RWPE2 (cell line): ENCODE results near the gene CDC14A.

Experiments used
- ATAC-seq: fragments of 200-7000 bp; cut with Tn5 transposase; 3 replicates; pipeline ENCODE4 v1.9.1; 2021; ENCODE audit warnings: low read depth
- DNase-seq: peaks from one replicate; pipeline ENCODE4 v3.0.0-alpha.2; 2020; ENCODE audit warnings: low spot score
- H3K27ac ChIP-seq: fragments of 450-650 bp; 2 replicates; pipeline ENCODE4 v1.5.1; 2017; ENCODE audit warnings: mild to moderate bottlenecking; ENCODE audit not compliant: poor library complexity, severe bottlenecking
- H3K27me3 ChIP-seq: fragments of 250-450 bp; sonication (Bioruptor Pico); 2 replicates; pipeline ENCODE4 v1.5.1; 2021; ENCODE audit warnings: mild to moderate bottlenecking, moderate library complexity; ENCODE audit not compliant: insufficient read depth, poor library complexity, severe bottlenecking
- H3K36me3 ChIP-seq: fragments of 250-450 bp; sonication (Bioruptor Pico); 2 replicates; pipeline ENCODE4 v1.5.1; 2020; ENCODE audit warnings: low read depth, mild to moderate bottlenecking, moderate library complexity
- H3K4me1 ChIP-seq: fragments of 250-450 bp; sonication (Bioruptor Pico); 2 replicates; pipeline ENCODE4 v1.5.1; 2021; ENCODE audit warnings: mild to moderate bottlenecking, moderate library complexity; ENCODE audit not compliant: insufficient read depth, poor library complexity, severe bottlenecking
- H3K4me3 ChIP-seq: fragments of 250-450 bp; sonication (Bioruptor Pico); 2 replicates; pipeline ENCODE4 v1.5.1; 2021; ENCODE audit warnings: mild to moderate bottlenecking, moderate library complexity; ENCODE audit not compliant: severe bottlenecking
- H3K9me3 ChIP-seq: fragments of 250-450 bp; sonication (Bioruptor Pico); 2 replicates; pipeline ENCODE4 v1.5.1; 2021; ENCODE audit warnings: mild to moderate bottlenecking, moderate library complexity; ENCODE audit not compliant: severe bottlenecking
- CTCF ChIP-seq: fragments of 450-650 bp; IDR thresholded peaks from one replicate; pipeline ENCODE4 v1.5.1; 2017; ENCODE audit warnings: mild to moderate bottlenecking, moderate library complexity; ENCODE audit not compliant: poor library complexity, severe bottlenecking

CDC14A gene

GRCh38 chr1:100392756-100393155 lies 40.5 kb downstream of the CDC14A start:
- ATAC-seq (no peak), DNase-seq (no peak)
- Histone ChIP-seq H3K9me3 (no peaks in the 10 kb centered on the region), H3K4me3 (no peak overlapping the region), H3K4me1 (no peaks in the 10 kb centered on the region), H3K36me3 (no peaks in the 10 kb centered on the region), H3K27ac (no peak overlapping the region), H3K27me3 (no peaks in the 10 kb centered on the region)
- TF ChIP-seq CTCF, result no peak

- Histone ChIP-seq H3K9me3 (no peaks in the 10 kb centered on the region), H3K36me3 (no peaks in the 10 kb centered on the region), H3K4me3 (no peak overlapping the region), H3K4me1 (no peaks in the 10 kb centered on the region), H3K27me3 (no peaks in the 10 kb centered on the region), H3K27ac (no peak overlapping the region)
- DNase-seq (no peak), ATAC-seq (no peak)
- no peak for TF ChIP-seq CTCF
These were observed 42.0 kb downstream of the CDC14A start for GRCh38 chr1:100394285-100394684.

- no peak for DNase-seq
- Histone ChIP-seq H3K4me1 (no peaks in the 10 kb centered on the region), H3K27me3 (no peaks in the 10 kb centered on the region), H3K9me3 (no peaks in the 10 kb centered on the region), H3K27ac (no peak overlapping the region), H3K36me3 (no peaks in the 10 kb centered on the region), H3K4me3 (no peak overlapping the region)
- ATAC-seq, result no peak
- no peak for TF ChIP-seq CTCF
These were observed 43.6 kb downstream of the CDC14A start for GRCh38 chr1:100395913-100396312.

GRCh38 chr1:100396651-100397050 lies 44.3 kb downstream of the CDC14A start:
- DNase-seq (no peak), ATAC-seq (no peak)
- no peak for TF ChIP-seq CTCF
- Histone ChIP-seq H3K27me3 (no peaks in the 10 kb centered on the region), H3K27ac (no peak overlapping the region), H3K4me1 (no peaks in the 10 kb centered on the region), H3K4me3 (no peak overlapping the region), H3K36me3 (no peaks in the 10 kb centered on the region), H3K9me3 (no peaks in the 10 kb centered on the region)

GRCh38 chr1:100397681-100398080 lies 45.4 kb downstream of the CDC14A start:
- Histone ChIP-seq H3K4me3 (no peak overlapping the region), H3K27me3 (no peaks in the 10 kb centered on the region)
- DNase-seq, result no peak

More at GRCh38 chr1:100397681-100398080, 45.4 kb downstream of the CDC14A start:
- H3K9me3 ChIP-seq, result no peaks in the 10 kb centered on the region
- TF ChIP-seq CTCF, result no peak
- ATAC-seq, result no peak
- H3K27ac ChIP-seq, result no peak overlapping the region
- no peaks in the 10 kb centered on the region for H3K4me1 ChIP-seq
- H3K36me3 ChIP-seq, result no peaks in the 10 kb centered on the region
